Tibial artery (tissue), 4 donors: ENCODE data around the gene NUP210L.
A peak's percentile ranks its signal among the peaks of the same experiment; 100 is the strongest.

Experiments used
- DNase-seq, 2 donors: peaks; one replicate each; pipeline ENCODE4 v3.0.0-alpha.2; 2019
- H3K27ac ChIP-seq, 2 donors: fragments of 200-600 bp; sonication (generic) in 1 of 2; 1 replicate in 1 of 2; 2 replicates in 1 of 2; pipeline ENCODE4 v1.5.1; 2018 to 2019; ENCODE audit warnings: mild to moderate bottlenecking in 1 of 2
- H3K27me3 ChIP-seq, 2 donors: fragments of 200-600 bp; sonication (generic) in 1 of 2; one replicate each; pipeline versions ENCODE4 v1.5.1 to v1.6.0; 2016 to 2019
- H3K36me3 ChIP-seq, 3 donors: fragments of 200-600 bp; sonication (generic) in 2 of 3; one replicate each; pipeline ENCODE4 v1.5.1; 2016 to 2019; ENCODE audit warnings: mild to moderate bottlenecking in 2 of 3
- H3K4me1 ChIP-seq, 4 donors: fragments of 200-600 bp; sonication (generic) in 2 of 4; 1 replicate in 3 of 4; 2 replicates in 1 of 4; pipeline ENCODE4 v1.5.1; 2016 to 2019
- H3K4me3 ChIP-seq, 2 donors: fragments of 200-600 bp; sonication (generic) in 1 of 2; 1 replicate in 1 of 2; 2 replicates in 1 of 2; pipeline ENCODE4 v1.5.1; 2018 to 2019; ENCODE audit warnings: mild to moderate bottlenecking in 2 of 2
- H3K9me3 ChIP-seq, 3 donors: fragments of 200-600 bp; sonication (generic) in 1 of 3; one replicate each; pipeline ENCODE4 v1.5.1; 2016 to 2019
- intact Hi-C: fragments of 100-400 bp; cut with DNase I; formaldehyde crosslinking; loops from one replicate; pipeline ENCODE4 v1.15.0; 2023; ENCODE audit warnings: low total_unique reads
- TF ChIP-seq, protein P1 (sequence below), 2 experiments: fragments of 200-600 bp in 1 of 2; fragments of 450-650 bp in 1 of 2; IDR thresholded peaks; one replicate each; pipeline ENCODE4 v1.5.1; 2017 to 2019; ENCODE audit warnings: antibody characterized with exemption in 2 of 2, mild to moderate bottlenecking in 1 of 2, moderate library complexity in 1 of 2

NUP210L gene

DNA sequence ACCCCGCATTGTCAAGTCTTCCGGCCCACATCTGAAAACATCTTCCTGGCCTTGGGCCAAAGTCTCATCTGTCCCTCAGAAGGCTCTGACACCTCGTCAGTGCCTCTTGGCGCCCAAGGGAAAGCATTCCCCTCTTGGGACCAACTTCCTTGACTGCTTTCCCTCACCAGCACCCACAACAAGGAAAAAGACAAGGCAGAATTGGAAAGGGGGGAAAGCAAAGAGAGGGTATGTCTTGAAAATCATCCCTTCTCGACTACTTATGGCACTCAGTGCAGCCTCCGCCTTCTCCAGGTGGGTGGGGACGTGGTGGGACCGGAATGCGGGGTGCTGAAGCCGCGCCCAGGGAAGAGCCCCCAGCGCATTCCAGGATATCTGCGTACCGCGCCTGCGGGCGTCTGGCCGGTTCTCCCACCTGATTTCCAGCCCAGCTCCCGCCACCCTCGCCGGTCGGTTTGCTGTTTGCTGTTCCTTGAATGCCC, 191.0 kb downstream of the NUP210L start:
- no peak for DNase-seq
- Histone ChIP-seq H3K27ac (peak overlapping the region; percentile 89 to 95), H3K4me3 (peak overlapping the region; percentile 71 to 72), H3K27me3 (no peaks in the 10 kb centered on the region), H3K4me1 (peaks cover 0 to 62% (median 50%) of the 10 kb centered on the region in 4 donors), H3K9me3 (no peaks in the 10 kb centered on the region), H3K36me3 (peaks cover 0 to 16% (median 12%) of the 10 kb centered on the region in 3 donors)
- TF ChIP-seq, protein P1, sequence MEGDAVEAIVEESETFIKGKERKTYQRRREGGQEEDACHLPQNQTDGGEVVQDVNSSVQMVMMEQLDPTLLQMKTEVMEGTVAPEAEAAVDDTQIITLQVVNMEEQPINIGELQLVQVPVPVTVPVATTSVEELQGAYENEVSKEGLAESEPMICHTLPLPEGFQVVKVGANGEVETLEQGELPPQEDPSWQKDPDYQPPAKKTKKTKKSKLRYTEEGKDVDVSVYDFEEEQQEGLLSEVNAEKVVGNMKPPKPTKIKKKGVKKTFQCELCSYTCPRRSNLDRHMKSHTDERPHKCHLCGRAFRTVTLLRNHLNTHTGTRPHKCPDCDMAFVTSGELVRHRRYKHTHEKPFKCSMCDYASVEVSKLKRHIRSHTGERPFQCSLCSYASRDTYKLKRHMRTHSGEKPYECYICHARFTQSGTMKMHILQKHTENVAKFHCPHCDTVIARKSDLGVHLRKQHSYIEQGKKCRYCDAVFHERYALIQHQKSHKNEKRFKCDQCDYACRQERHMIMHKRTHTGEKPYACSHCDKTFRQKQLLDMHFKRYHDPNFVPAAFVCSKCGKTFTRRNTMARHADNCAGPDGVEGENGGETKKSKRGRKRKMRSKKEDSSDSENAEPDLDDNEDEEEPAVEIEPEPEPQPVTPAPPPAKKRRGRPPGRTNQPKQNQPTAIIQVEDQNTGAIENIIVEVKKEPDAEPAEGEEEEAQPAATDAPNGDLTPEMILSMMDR (IDR thresholded peaks at IDR 0.05): no peak
- intact Hi-C loops: no loop called here

DNA sequence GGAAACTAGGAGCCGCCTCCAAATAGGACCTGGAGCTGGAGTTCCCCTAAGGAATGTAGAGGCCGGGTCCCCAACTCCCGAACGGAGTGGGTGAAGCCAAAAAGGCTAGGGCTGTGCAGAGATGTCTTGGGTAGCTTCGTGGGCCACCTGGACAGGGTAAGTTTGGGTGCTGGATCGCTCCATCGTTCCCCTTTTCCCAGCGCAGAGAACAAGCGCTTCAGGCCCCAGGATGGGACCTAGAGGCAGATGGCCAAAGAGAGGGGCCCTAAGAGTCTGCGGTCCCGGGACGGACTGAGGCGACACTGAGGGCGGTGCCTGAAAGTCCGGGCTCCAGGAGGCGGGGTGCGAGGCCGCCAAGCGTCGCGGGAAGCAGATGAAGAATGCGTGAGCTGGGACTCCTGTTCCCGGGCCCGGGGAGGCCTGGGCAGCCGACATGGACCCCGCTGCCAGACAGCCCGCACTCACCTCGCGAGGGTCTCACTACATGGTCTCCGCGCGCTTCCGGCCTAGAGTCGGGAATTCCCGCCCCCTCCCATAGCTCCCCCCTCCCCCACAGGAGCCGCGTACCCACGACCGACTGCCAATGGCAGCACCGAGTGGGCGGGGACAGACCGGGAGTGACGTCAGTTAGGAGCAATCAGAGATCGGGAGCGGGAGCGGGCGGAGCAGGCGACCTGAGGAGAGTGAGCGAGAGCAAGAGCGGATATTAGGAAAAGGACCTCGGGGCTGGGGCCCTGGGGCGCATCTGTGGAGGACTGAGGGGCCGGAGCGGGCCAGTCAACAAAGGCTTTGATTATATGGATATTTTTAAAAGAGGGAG, 191.6 kb downstream of the NUP210L start, which contains the start of gene SLC39A1:
Gene SLC39A1, minus strand, starts transcription at position 508 of the 820 bp plus-strand sequence. CDS start 822 bp downstream, outside the sequence.
- Histone ChIP-seq H3K27me3 (no peaks in the 10 kb centered on the region), H3K9me3 (no peaks in the 10 kb centered on the region), H3K4me1 (peaks cover 0 to 58% (median 48%) of the 10 kb centered on the region in 4 donors), H3K36me3 (peaks cover 0 to 16% (median 12%) of the 10 kb centered on the region in 3 donors), H3K4me3 (peak within 1 kb of the TSS; percentile 71 to 72), H3K27ac (peak within 1 kb of the TSS; percentile 89 to 95)
- intact Hi-C loops: no loop called here
- peak; percentile 99 to 100 for DNase-seq
- TF ChIP-seq, protein P1 (IDR thresholded peaks at IDR 0.05): no peak

DNA sequence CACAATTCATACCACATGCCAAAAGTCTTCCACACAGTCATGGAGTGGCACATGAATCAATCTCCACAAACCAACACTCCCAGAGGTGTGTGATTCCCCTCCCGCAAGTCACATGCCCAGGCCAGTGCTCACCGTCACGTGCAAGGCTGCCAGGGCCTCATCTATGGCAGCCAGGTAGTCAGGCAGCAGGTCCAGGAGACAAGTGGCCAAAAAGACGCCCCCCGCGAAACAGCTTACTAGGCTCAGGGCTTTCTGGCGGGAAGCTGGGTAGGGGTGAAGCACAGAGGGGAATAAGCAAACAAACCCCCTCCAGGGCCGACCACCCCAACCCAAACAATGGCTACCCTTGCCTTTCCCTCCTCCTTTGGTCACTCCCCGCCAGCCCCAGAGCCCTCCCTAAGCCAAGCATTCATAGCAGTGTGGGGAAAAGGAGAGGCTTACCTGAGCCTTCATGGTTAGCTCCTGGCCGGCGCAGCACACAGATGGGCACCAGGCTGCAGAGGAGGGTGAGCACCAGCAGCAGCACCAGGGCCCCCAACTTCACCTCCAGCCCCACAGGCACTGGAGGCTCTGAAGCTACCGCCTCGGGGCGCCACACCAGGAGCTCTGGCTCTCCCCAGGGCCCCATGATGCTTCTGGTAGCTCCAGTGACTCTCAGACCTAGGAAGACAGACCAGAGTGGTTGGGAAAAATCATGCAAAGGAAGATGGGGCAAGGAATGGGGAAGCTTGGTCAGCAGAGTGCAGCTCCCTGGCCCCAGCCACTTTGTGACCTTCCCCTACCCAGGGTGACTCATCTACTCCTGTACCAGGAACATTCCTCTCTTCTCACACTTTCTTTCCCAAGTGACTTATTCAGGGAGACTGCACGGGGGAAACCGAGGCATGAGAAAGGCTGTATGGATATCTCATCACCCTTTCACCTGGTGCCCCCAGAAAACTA, 192.5 kb downstream of the NUP210L start:
- peak in 1 of 2 donors; percentile 62 for DNase-seq
- Histone ChIP-seq H3K27ac (peak overlapping the region; percentile 89 to 95), H3K4me1 (peaks cover 0 to 58% (median 47%) of the 10 kb centered on the region in 4 donors), H3K27me3 (no peaks in the 10 kb centered on the region), H3K9me3 (no peaks in the 10 kb centered on the region), H3K4me3 (peak overlapping the region; percentile 71 to 72), H3K36me3 (peaks cover 0 to 16% (median 12%) of the 10 kb centered on the region in 3 donors)
- intact Hi-C loops: no loop called here
- TF ChIP-seq, protein P1 (IDR thresholded peaks at IDR 0.05): no peak

DNA sequence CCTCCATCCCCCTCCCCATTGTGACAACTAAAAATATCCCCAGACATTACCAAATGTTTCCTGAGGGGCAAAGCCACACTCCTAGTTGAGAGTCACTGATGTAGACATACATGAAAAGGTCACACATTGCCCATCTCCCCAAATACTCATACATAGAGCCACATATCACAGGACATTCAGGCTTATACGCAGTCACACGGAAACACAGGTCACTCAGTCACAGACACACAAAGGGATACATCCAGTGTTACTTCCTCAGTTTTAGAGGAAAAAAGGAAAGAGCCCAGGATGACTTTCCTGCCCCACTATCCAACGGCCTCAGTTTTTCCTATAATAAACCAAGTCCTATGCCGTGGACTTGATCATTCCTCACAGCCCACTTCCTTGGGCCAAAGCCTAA, 193.5 kb downstream of the NUP210L start:
- TF ChIP-seq, protein P1 (IDR thresholded peaks at IDR 0.05): no peak
- H3K4me1 ChIP-seq: peaks cover 0 to 64% (median 52%) of the 10 kb centered on the region in 4 donors
- H3K27ac ChIP-seq: peak overlapping the region; percentile 89 to 95
- no peak for DNase-seq
- no peaks in the 10 kb centered on the region for H3K9me3 ChIP-seq
- peaks cover 0 to 16% (median 12%) of the 10 kb centered on the region in 3 donors for H3K36me3 ChIP-seq
- peak overlapping the region in 1 of 2 donors; percentile 71 for H3K4me3 ChIP-seq
- intact Hi-C loops: no loop called here
- no peaks in the 10 kb centered on the region for H3K27me3 ChIP-seq

- DNase-seq: no peak
- Histone ChIP-seq H3K4me1 (peaks cover 0 to 64% (median 57%) of the 10 kb centered on the region in 4 donors), H3K27me3 (no peaks in the 10 kb centered on the region), H3K27ac (peak overlapping the region in 1 of 2 donors; percentile 86), H3K9me3 (no peaks in the 10 kb centered on the region), H3K4me3 (no peak overlapping the region), H3K36me3 (peaks cover 0 to 16% (median 12%) of the 10 kb centered on the region in 3 donors)
- intact Hi-C loops: no loop called here
- TF ChIP-seq, protein P1 (IDR thresholded peaks at IDR 0.05): no peak
These were observed 194.7 kb downstream of the NUP210L start for GRCh38 chr1:153960206-153960605.
